ENCODE data around the gene TRIO. TPM values are rescaled to one million over a fixed set of nuclear protein-coding genes. Genes with fewer than 3 reads are reported as not detected.

Gene TRIO
- total RNA-seq, 1 experiment from 2014 or later = 88.8 TPM

DNA sequence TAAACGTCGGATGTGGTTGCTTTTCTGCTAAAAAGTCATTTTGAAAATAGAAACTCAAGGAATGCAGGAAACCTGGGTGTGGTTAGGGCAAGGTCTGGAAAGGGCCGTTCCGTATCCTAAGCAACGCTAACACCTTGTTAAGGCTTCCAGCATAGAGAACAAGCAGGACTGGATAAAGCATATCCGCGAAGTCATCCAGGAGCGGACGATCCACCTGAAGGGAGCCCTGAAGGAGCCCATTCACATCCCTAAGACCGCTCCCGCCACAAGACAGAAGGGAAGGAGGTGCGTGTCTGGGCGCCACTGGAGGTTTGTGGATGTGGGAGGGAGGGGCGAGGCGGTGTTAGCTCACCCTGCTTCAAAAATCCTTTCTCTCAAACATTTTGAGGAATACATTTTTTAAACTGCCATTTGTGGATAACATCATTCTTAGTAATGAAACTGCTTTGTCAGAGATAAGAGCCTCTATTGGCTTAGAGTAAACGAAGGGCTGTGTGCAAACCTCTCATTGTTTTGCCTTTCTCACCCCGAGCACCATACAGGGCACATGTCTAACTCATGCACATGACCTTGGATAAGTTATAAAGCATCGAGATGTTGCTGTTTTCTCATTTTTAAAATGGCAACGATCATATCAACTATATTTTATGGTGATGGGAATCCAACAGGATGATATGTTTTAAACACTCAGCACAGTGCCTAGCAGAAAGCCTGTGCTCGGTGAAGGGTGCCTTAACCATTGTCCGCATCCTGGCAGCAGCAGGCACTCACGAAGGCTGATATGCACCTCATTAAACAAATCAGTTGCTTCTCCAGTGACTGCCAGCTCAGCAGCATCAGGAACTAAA is 262.8 kb downstream of the TRIO start:
- CTCF ChIA-PET = interaction anchor here (0.8 to 1.2 kb wide), 3 partner anchors 56 to 243 kb away, joined by 3 to 5 read pairs (median 3); no protein-coding TSS in a partner anchor
- POLR2A ChIA-PET = no interaction called here
- no peak for ATAC-seq

DNA sequence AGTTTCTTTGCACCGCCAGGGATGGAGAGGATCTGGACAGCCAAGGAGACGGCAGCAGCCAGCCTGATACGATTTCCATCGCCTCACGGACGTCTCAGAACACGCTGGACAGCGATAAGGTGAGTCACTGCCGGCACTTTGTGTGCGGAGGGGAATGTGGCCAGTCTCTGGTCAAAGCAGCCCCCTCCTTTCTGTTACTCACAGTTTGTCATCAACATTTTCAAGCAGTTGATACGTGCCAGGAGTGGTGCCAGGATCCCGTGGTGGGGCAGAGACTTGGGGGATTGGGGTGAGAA is 263.4 kb downstream of the TRIO start:
- Mint-ChIP-seq H3K4me1 (no peaks in the 10 kb centered on the region), H3K36me3 (peaks cover 47% of the 10 kb centered on the region), H3K27ac (no peak overlapping the region), H3K4me3 (no peak overlapping the region), H3K9me3 (peaks cover 8% of the 10 kb centered on the region), H3K27me3 (ENCODE audit: low read depth) (no peaks in the 10 kb centered on the region)
- TF ChIP-seq NR2C2 (CRISPR knock-in tag; IDR thresholded peaks at IDR 0.05) = no peak
- no peak for TF ChIP-seq SMAD3 (CRISPR knock-in tag; IDR thresholded peaks at IDR 0.05; ENCODE audit: borderline replicate concordance)
- TF ChIP-seq NR3C1 (CRISPR knock-in tag; conservative IDR thresholded peaks at IDR 0.05; ENCODE audit: low read depth) = no peak
- no peak for TF ChIP-seq KAT7 (CRISPR knock-in tag; IDR thresholded peaks at IDR 0.05; ENCODE audit: borderline replicate concordance)
- TF ChIP-seq GTF2I (CRISPR knock-in tag; conservative IDR thresholded peaks at IDR 0.05) = no peak
- TF ChIP-seq FOXK1 (CRISPR knock-in tag; IDR thresholded peaks at IDR 0.05) = no peak
- no peak for TF ChIP-seq ZNF423 (CRISPR knock-in tag; IDR thresholded peaks at IDR 0.05)
- no peak for TF ChIP-seq ZNF317 (CRISPR knock-in tag; IDR thresholded peaks at IDR 0.05; ENCODE audit: borderline replicate concordance, low read depth)
- no peak for TF ChIP-seq EMX1 (CRISPR knock-in tag; IDR thresholded peaks at IDR 0.05)
- TF ChIP-seq, protein P1, sequence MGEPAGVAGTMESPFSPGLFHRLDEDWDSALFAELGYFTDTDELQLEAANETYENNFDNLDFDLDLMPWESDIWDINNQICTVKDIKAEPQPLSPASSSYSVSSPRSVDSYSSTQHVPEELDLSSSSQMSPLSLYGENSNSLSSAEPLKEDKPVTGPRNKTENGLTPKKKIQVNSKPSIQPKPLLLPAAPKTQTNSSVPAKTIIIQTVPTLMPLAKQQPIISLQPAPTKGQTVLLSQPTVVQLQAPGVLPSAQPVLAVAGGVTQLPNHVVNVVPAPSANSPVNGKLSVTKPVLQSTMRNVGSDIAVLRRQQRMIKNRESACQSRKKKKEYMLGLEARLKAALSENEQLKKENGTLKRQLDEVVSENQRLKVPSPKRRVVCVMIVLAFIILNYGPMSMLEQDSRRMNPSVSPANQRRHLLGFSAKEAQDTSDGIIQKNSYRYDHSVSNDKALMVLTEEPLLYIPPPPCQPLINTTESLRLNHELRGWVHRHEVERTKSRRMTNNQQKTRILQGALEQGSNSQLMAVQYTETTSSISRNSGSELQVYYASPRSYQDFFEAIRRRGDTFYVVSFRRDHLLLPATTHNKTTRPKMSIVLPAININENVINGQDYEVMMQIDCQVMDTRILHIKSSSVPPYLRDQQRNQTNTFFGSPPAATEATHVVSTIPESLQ (CRISPR knock-in tag; IDR thresholded peaks at IDR 0.05) = no peak
- ATAC-seq = no peak
- DNase-seq (ENCODE audit: low spot score) = no peak
- ChIA-PET POLR2A (no interaction called here), CTCF (no interaction called here)

More for the DNA sequence above, 262.8 kb downstream of the TRIO start:
- Mint-ChIP-seq H3K9me3 (peaks cover 8% of the 10 kb centered on the region), H3K27me3 (ENCODE audit: low read depth) (no peaks in the 10 kb centered on the region), H3K27ac (no peak overlapping the region), H3K4me1 (no peaks in the 10 kb centered on the region), H3K4me3 (no peak overlapping the region), H3K36me3 (peaks cover 47% of the 10 kb centered on the region)
- no peak for DNase-seq (ENCODE audit: low spot score)
- TF ChIP-seq RELA (CRISPR knock-in tag; IDR thresholded peaks at IDR 0.05; ENCODE audit: borderline replicate concordance) = no peak
- TF ChIP-seq OVOL2 (CRISPR knock-in tag; IDR thresholded peaks at IDR 0.05; ENCODE audit: borderline replicate concordance) = no peak
- TF ChIP-seq SMAD4 (CRISPR knock-in tag; IDR thresholded peaks at IDR 0.05) = no peak
- TF ChIP-seq PRRX2 (CRISPR knock-in tag; IDR thresholded peaks at IDR 0.05) = no peak
- TF ChIP-seq ESRRA (CRISPR knock-in tag; IDR thresholded peaks at IDR 0.05; ENCODE audit: borderline replicate concordance) = no peak
- TF ChIP-seq ZNF219 (CRISPR knock-in tag; IDR thresholded peaks at IDR 0.05; ENCODE audit: borderline replicate concordance) = no peak
- TF ChIP-seq FOXP1 (CRISPR knock-in tag; IDR thresholded peaks at IDR 0.05; ENCODE audit: borderline replicate concordance) = no peak
- TF ChIP-seq HMGA2 (CRISPR knock-in tag; IDR thresholded peaks at IDR 0.05) = no peak
- TF ChIP-seq ZNF121 (CRISPR knock-in tag; IDR thresholded peaks at IDR 0.05) = no peak
- no peak for TF ChIP-seq NFATC4 (CRISPR knock-in tag; IDR thresholded peaks at IDR 0.05)
- TF ChIP-seq, protein P2, sequence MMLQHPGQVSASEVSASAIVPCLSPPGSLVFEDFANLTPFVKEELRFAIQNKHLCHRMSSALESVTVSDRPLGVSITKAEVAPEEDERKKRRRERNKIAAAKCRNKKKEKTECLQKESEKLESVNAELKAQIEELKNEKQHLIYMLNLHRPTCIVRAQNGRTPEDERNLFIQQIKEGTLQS (CRISPR knock-in tag; conservative IDR thresholded peaks at IDR 0.05) = no peak

DNA sequence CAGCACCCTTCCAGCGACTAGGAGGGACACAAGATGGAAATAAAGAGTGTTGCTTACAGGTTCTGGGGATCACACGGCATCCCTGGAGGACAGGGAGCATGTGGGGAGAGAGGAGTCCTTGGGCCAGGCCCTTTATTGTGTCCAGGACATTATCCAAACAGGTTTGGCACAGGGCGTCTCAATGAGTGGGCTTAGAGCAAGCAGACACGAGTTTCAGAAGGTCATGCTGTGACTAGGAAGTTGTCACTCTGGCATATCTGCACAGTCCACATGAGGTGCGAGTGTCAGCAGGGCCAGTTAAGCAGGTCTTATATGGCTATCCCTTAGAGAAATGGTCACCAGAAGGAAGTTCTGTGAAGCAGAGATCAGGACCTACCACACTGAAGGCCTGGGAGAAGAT is 263.9 kb downstream of the TRIO start:
- DNase-seq (ENCODE audit: low spot score) (no peak), ATAC-seq (no peak)
- Mint-ChIP-seq H3K4me3 (no peak overlapping the region), H3K36me3 (peaks cover 44% of the 10 kb centered on the region), H3K9me3 (peaks cover 8% of the 10 kb centered on the region), H3K4me1 (no peaks in the 10 kb centered on the region), H3K27me3 (ENCODE audit: low read depth) (no peaks in the 10 kb centered on the region), H3K27ac (no peak overlapping the region)
- ChIA-PET CTCF (no interaction called here), POLR2A (no interaction called here)
- TF ChIP-seq, protein P3, sequence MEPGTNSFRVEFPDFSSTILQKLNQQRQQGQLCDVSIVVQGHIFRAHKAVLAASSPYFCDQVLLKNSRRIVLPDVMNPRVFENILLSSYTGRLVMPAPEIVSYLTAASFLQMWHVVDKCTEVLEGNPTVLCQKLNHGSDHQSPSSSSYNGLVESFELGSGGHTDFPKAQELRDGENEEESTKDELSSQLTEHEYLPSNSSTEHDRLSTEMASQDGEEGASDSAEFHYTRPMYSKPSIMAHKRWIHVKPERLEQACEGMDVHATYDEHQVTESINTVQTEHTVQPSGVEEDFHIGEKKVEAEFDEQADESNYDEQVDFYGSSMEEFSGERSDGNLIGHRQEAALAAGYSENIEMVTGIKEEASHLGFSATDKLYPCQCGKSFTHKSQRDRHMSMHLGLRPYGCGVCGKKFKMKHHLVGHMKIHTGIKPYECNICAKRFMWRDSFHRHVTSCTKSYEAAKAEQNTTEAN (CRISPR knock-in tag; IDR thresholded peaks at IDR 0.05) = no peak
- TF ChIP-seq FOXP1 (CRISPR knock-in tag; IDR thresholded peaks at IDR 0.05; ENCODE audit: borderline replicate concordance) (no peak), CREM (CRISPR knock-in tag; IDR thresholded peaks at IDR 0.05) (no peak), ZNF219 (CRISPR knock-in tag; IDR thresholded peaks at IDR 0.05; ENCODE audit: borderline replicate concordance) (no peak)
- TF ChIP-seq, protein P1 (CRISPR knock-in tag; IDR thresholded peaks at IDR 0.05) = no peak
- TF ChIP-seq, protein P4, sequence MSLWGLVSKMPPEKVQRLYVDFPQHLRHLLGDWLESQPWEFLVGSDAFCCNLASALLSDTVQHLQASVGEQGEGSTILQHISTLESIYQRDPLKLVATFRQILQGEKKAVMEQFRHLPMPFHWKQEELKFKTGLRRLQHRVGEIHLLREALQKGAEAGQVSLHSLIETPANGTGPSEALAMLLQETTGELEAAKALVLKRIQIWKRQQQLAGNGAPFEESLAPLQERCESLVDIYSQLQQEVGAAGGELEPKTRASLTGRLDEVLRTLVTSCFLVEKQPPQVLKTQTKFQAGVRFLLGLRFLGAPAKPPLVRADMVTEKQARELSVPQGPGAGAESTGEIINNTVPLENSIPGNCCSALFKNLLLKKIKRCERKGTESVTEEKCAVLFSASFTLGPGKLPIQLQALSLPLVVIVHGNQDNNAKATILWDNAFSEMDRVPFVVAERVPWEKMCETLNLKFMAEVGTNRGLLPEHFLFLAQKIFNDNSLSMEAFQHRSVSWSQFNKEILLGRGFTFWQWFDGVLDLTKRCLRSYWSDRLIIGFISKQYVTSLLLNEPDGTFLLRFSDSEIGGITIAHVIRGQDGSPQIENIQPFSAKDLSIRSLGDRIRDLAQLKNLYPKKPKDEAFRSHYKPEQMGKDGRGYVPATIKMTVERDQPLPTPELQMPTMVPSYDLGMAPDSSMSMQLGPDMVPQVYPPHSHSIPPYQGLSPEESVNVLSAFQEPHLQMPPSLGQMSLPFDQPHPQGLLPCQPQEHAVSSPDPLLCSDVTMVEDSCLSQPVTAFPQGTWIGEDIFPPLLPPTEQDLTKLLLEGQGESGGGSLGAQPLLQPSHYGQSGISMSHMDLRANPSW (CRISPR knock-in tag; conservative IDR thresholded peaks at IDR 0.05; ENCODE audit: low read depth) = no peak
